Adrenal gland (tissue), 12 donors: Measurements from ENCODE around the gene SIX3. TPM values are rescaled to one million over a fixed set of nuclear protein-coding genes. Genes with fewer than 3 reads are reported as not detected.

Source experiments
- DNase-seq, 7 donors: peaks; one replicate each; pipeline ENCODE4 v3.0.0-alpha.2; 2019 to 2020
- H3K27ac ChIP-seq, 5 donors: fragments of 200-600 bp; sonication (generic) in 4 of 5; 1 replicate in 3 of 5; 2 replicates in 2 of 5; pipeline versions ENCODE4 v1.5.1 to v1.8.0; 2016 to 2020; ENCODE audit warnings: mild to moderate bottlenecking in 1 of 5
- H3K27me3 ChIP-seq: fragments of 200-600 bp; 2 replicates; pipeline ENCODE4 v1.8.0; 2021
- H3K36me3 ChIP-seq, 2 donors: fragments of 200-600 bp; replicated peaks in 1 of 2; 1 replicate in 1 of 2; 2 replicates in 1 of 2; pipeline versions ENCODE4 v1.5.1 to v1.8.0; 2018 to 2022
- H3K4me1 ChIP-seq, 2 donors: fragments of 200-600 bp; replicated peaks in 1 of 2; 1 replicate in 1 of 2; 2 replicates in 1 of 2; pipeline versions ENCODE4 v1.5.1 to v1.8.0; 2018 to 2021
- H3K4me3 ChIP-seq, 4 donors: fragments of 200-600 bp; sonication (generic) in 3 of 4; one replicate each; pipeline ENCODE4 v1.5.1; 2016 to 2018
- H3K9me3 ChIP-seq, 3 donors: fragments of 200-600 bp; sonication (generic) in 1 of 3; replicated peaks in 1 of 3; 1 replicate in 2 of 3; 2 replicates in 1 of 3; pipeline versions ENCODE4 v1.5.1 to v1.8.0; 2016 to 2021
- CTCF ChIP-seq, 6 experiments: fragments of 450-650 bp in 4 of 6; fragments of 200-600 bp in 2 of 6; sonication (generic) in 1 of 6; IDR thresholded peaks; 1 replicate in 5 of 6; 2 replicates in 1 of 6; pipeline versions ENCODE4 v1.5.1 to v1.8.0; 2016 to 2021; ENCODE audit warnings: antibody characterized with exemption in 6 of 6, mild to moderate bottlenecking in 2 of 6, moderate library complexity in 1 of 6
- POLR2A ChIP-seq, 2 donors: fragments of 450-650 bp; IDR thresholded peaks; one replicate each; pipeline ENCODE4 v1.6.1; 2017; ENCODE audit warnings: antibody characterized with exemption in 2 of 2, mild to moderate bottlenecking in 2 of 2, moderate library complexity in 1 of 2
- WGBS, 4 donors: extraction: QIAGEN DNeasy Blood & Tissue Kit in 2 of 4; methylation state at CpG; one replicate each; pipeline versions ENCODE4 v1.1.5 to v1.1.7; 2013 to 2017; 5-methylcytosine and 5-hydroxymethylcytosine counted together
- intact Hi-C, 2 donors: fragments of 100-400 bp; cut with DNase I; formaldehyde crosslinking; loops; one replicate each; pipeline versions ENCODE4 v1.14.1 to v1.15.0; 2022 to 2023
- polyA plus RNA-seq, 3 donors: library from polyadenylated mRNA; stranded (reverse); fragments of 200-250 nt in 2 of 3; fragments of 350-450 nt in 1 of 3; fragmentation: Illumina TruSeq in 1 of 3; extraction: RNeasy Lipid Tissue Mini Kit (QIAGEN cat#74804) in 1 of 3; gene quantifications; one replicate each; pipeline ENCODE4 v1.2.3, GENCODE V29; 2013 to 2014
- total RNA-seq, 9 donors: library from RNA; depleted of rRNA in 4 of 9; stranded (reverse); fragments of >200 nt in 4 of 9; fragments of 120-200 nt in 1 of 9; fragmentation: NEBNext Ultra II Directional in 1 of 9; extraction: Animal tissue kit (Norgen Biotek cat#: 25700) in 1 of 9; gene quantifications; one replicate each; pipeline versions ENCODE4 v1.1.0 to v1.2.4, GENCODE V29; 2013 to 2023
- donor health status: healthy with polysubstance abuse.
- donor health status: Bipolar disorder and iron deficiency.
- donor health status: DM: yes; HTN: yes; CAD: no.
- donor health status: DM: no; HTN: no; CAD: no.
- donor health status: DM: no; HTN: no; CAD: no.
- donor health status: DM: yes; HTN: yes; CAD: no.

Gene SIX3
- total and polyA plus RNA-seq, 12 donors, result not detected

GRCh38 chr2:44942304-44943030, 965 bp downstream of the SIX3 start:
- no peaks in the 10 kb centered on the region for H3K9me3 ChIP-seq
- H3K4me3 ChIP-seq, result peak overlapping the region in 1 of 4 donors; percentile 45
- WGBS, 4 donors, result 4 to 11% (median 5%) methylated on average over 15 to 69 of the region's 69 CpGs
- no peaks in the 10 kb centered on the region for H3K36me3 ChIP-seq
- no peak for TF ChIP-seq POLR2A (IDR thresholded peaks at IDR 0.05)
- TF ChIP-seq CTCF (IDR thresholded peaks at IDR 0.05), result no peak
- H3K4me1 ChIP-seq, result peaks cover 16 to 28% of the 10 kb centered on the region in 2 donors
- DNase-seq, result no peak
- intact Hi-C loops, result no loop called here
- peaks cover 71% of the 10 kb centered on the region for H3K27me3 ChIP-seq
- H3K27ac ChIP-seq, result no peak overlapping the region

DNA sequence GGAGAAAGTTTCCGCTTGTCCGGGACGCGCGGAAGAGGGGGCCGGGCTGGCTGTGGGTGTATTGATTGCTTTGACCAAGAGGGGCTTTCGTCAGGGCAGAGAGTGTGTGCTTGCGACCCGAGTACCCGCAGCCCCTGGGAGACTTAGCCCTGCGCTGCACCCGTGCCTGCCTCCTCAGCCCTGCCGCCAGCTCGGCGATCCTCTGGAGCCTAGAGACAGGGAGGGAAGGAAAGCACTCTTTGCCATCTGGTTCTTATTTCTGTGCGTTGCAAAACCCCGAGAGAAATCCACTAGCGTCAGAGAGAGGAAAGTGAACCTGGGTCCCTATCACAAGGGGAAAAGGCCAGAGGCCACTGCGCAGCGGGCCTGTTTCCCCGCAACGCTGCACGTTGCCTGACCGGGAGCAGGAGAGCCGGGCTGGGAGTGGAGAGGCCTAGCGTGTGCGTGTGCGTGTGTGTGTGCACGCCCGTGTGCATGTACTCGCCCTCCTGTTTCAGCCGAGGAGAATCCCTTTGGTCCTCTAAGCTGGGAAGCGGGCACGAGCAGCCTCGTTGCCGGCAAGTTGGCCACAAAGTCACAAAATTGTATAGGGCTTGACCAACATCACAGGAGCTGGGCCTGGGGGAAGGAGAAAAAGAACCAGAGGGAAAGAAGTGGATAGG, 1.7 kb downstream of the SIX3 start:
- TF ChIP-seq CTCF (IDR thresholded peaks at IDR 0.05) (no peak), POLR2A (IDR thresholded peaks at IDR 0.05) (no peak)
- intact Hi-C loops, result no loop called here
- H3K36me3 ChIP-seq, result no peaks in the 10 kb centered on the region
- peaks cover 16 to 28% of the 10 kb centered on the region in 2 donors for H3K4me1 ChIP-seq
- no peaks in the 10 kb centered on the region for H3K9me3 ChIP-seq
- DNase-seq, result no peak
- no peak overlapping the region for H3K4me3 ChIP-seq
- H3K27me3 ChIP-seq, result peaks cover 64% of the 10 kb centered on the region
- WGBS, 4 donors, result 39 to 42% (median 41%) methylated on average over 28 to 36 of the region's 36 CpGs
- H3K27ac ChIP-seq, result no peak overlapping the region

- 31 to 56% (median 46%) methylated on average over 4 to 10 of the region's 10 CpGs for WGBS, 4 donors
- intact Hi-C loops, result no loop called here
- Histone ChIP-seq H3K27ac (no peak overlapping the region), H3K27me3 (peaks cover 64% of the 10 kb centered on the region), H3K4me1 (peaks cover 13 to 23% of the 10 kb centered on the region in 2 donors), H3K9me3 (no peaks in the 10 kb centered on the region), H3K36me3 (no peaks in the 10 kb centered on the region), H3K4me3 (no peak overlapping the region)
- no peak for DNase-seq
- no peak for TF ChIP-seq CTCF (IDR thresholded peaks at IDR 0.05)
- no peak for TF ChIP-seq POLR2A (IDR thresholded peaks at IDR 0.05)
Observed at GRCh38 chr2:44943693-44944101, 2.2 kb downstream of the SIX3 start.

GRCh38 chr2:44944102-44944951, 2.8 kb downstream of the SIX3 start:
- 7 to 9% (median 9%) methylated on average over 30 to 62 of the region's 62 CpGs for WGBS, 4 donors
- peak overlapping the region in 1 of 4 donors; percentile 29 for H3K4me3 ChIP-seq

More at GRCh38 chr2:44944102-44944951, 2.8 kb downstream of the SIX3 start:
- intact Hi-C loops, result no loop called here
- Histone ChIP-seq H3K27me3 (peaks cover 64% of the 10 kb centered on the region), H3K9me3 (no peaks in the 10 kb centered on the region), H3K36me3 (no peaks in the 10 kb centered on the region), H3K27ac (no peak overlapping the region), H3K4me1 (peaks cover 9 to 19% of the 10 kb centered on the region in 2 donors)
- TF ChIP-seq POLR2A (IDR thresholded peaks at IDR 0.05) (no peak), CTCF (IDR thresholded peaks at IDR 0.05) (no peak)
- no peak for DNase-seq
